HepG2 (cell line): ENCODE results near the gene ADSS1. TPM values are rescaled to one million over a fixed set of nuclear protein-coding genes. Genes with fewer than 3 reads are reported as not detected.

Experiments used
- EP300 ChIP-seq, 3 experiments: sonication (generic) in 1 of 3; formaldehyde crosslinking in 1 of 3; IDR thresholded peaks; 2 replicates each; pipeline versions ENCODE4 v1.5.1 to v1.6.1; 2011 to 2020; ENCODE audit warnings: low read depth in 2 of 3, low read length in 2 of 3, borderline replicate concordance in 1 of 3, improper control_type of control experiment in 1 of 3, mild to moderate bottlenecking in 1 of 3, missing genetic modification reagents in 1 of 3, moderate library complexity in 1 of 3
- GPN1 ChIP-seq: sonication (generic); formaldehyde crosslinking; IDR thresholded peaks from 2 replicates; pipeline ENCODE4 v1.5.1; 2020; ENCODE audit warnings: missing genetic modification reagents, borderline replicate concordance
- GTF3A ChIP-seq: sonication (generic); formaldehyde crosslinking; conservative IDR thresholded peaks from 2 replicates; pipeline ENCODE4 v1.4.0; 2020; ENCODE audit warnings: mild to moderate bottlenecking, missing genetic modification reagents
- HNRNPLL ChIP-seq: fragments of 200-400 bp; formaldehyde crosslinking; IDR thresholded peaks from 2 replicates; pipeline ENCODE4 v1.6.1; 2017; ENCODE audit warnings: mild to moderate bottlenecking, low read depth, low read length; ENCODE audit not compliant: poor library complexity, severe bottlenecking
- HOXA9 ChIP-seq: sonication (generic); formaldehyde crosslinking; IDR thresholded peaks from 2 replicates; pipeline ENCODE4 v1.8.1; 2022; ENCODE audit warnings: missing genetic modification reagents, mild to moderate bottlenecking, moderate library complexity, borderline replicate concordance
- KAT8 ChIP-seq: IDR thresholded peaks from 2 replicates; pipeline ENCODE4 v1.6.1; 2016; ENCODE audit warnings: missing genetic modification reagents, missing compliant biosample characterization
- KMT2B ChIP-seq: IDR thresholded peaks from 2 replicates; pipeline ENCODE4 v1.6.1; 2016; ENCODE audit warnings: missing genetic modification reagents, missing compliant biosample characterization
- MAFG ChIP-seq: sonication (generic); formaldehyde crosslinking; IDR thresholded peaks from 2 replicates; pipeline ENCODE4 v1.5.1; 2020; ENCODE audit warnings: mild to moderate bottlenecking, missing genetic modification reagents
- MED8 ChIP-seq: sonication (generic); formaldehyde crosslinking; IDR thresholded peaks from 2 replicates; pipeline ENCODE4 v1.8.1; 2023; ENCODE audit warnings: mild to moderate bottlenecking, missing genetic modification reagents; ENCODE audit not compliant: insufficient replicate concordance
- MTF2 ChIP-seq: sonication (generic); formaldehyde crosslinking; IDR thresholded peaks from 2 replicates; pipeline ENCODE4 v1.5.0; 2020; ENCODE audit warnings: missing genetic modification reagents, borderline replicate concordance
- PHB2 ChIP-seq: fragments of 450-650 bp; IDR thresholded peaks from 2 replicates; pipeline ENCODE4 v1.6.1; 2018; ENCODE audit not compliant: partially characterized antibody
- RORA ChIP-seq: sonication (generic); formaldehyde crosslinking; IDR thresholded peaks from 2 replicates; pipeline ENCODE4 v1.5.0; 2020; ENCODE audit warnings: mild to moderate bottlenecking, missing genetic modification reagents, moderate library complexity
- TGIF2 ChIP-seq: IDR thresholded peaks from 2 replicates; pipeline ENCODE4 v1.6.1; 2016; ENCODE audit warnings: control low read depth, missing compliant biosample characterization
- ZBTB42 ChIP-seq: sonication (generic); formaldehyde crosslinking; IDR thresholded peaks from 2 replicates; pipeline ENCODE4 v1.5.0; 2020; ENCODE audit warnings: mild to moderate bottlenecking, missing genetic modification reagents
- ZMYM3 ChIP-seq: sonication (generic); formaldehyde crosslinking; IDR thresholded peaks from 2 replicates; pipeline ENCODE4 v1.5.1; 2020; ENCODE audit warnings: mild to moderate bottlenecking, missing genetic modification reagents
- ZNF30 ChIP-seq: sonication (generic); formaldehyde crosslinking; IDR thresholded peaks from 2 replicates; pipeline ENCODE4 v1.5.0; 2020; ENCODE audit warnings: mild to moderate bottlenecking, missing genetic modification reagents
- ZNF331 ChIP-seq: sonication (generic); formaldehyde crosslinking; IDR thresholded peaks from 2 replicates; pipeline ENCODE4 v1.4.0; 2020; ENCODE audit warnings: missing genetic modification reagents
- ZNF616 ChIP-seq: sonication (generic); formaldehyde crosslinking; IDR thresholded peaks from 2 replicates; pipeline ENCODE4 v1.5.0; 2020; ENCODE audit warnings: low read depth, mild to moderate bottlenecking, missing genetic modification reagents
- ZNF776 ChIP-seq: sonication (generic); formaldehyde crosslinking; IDR thresholded peaks from 2 replicates; pipeline ENCODE4 v1.4.0; 2020; ENCODE audit warnings: mild to moderate bottlenecking, missing genetic modification reagents
- ZNF790 ChIP-seq: sonication (generic); formaldehyde crosslinking; IDR thresholded peaks from 2 replicates; pipeline ENCODE4 v1.8.0; 2022; ENCODE audit warnings: missing genetic modification reagents, mild to moderate bottlenecking, borderline replicate concordance
- polyA plus RNA-seq, 8 experiments: library from polyadenylated mRNA; depleted of rRNA in 3 of 8; stranded (reverse) in 7 of 8; unstranded in 1 of 8; fragments of >200 nt; fragmentation: Illumina TruSeq in 4 of 8; extraction: Trizol in 4 of 8; gene quantifications; 2 replicates each; pipeline versions ENCODE4 v1.2.1 to v1.2.3, GENCODE V29; 2011 to 2016; ENCODE audit warnings: low read depth in 4 of 8, missing spikeins in 1 of 8, mixed read lengths in 1 of 8; ENCODE audit not compliant: insufficient read depth in 1 of 8
- total RNA-seq, 5 experiments: library from RNA; depleted of rRNA; stranded (reverse); fragments of >200 nt; fragmentation: Illumina TruSeq; extraction: Trizol; gene quantifications; 2 replicates each; pipeline ENCODE4 v1.2.3, GENCODE V29; 2016; ENCODE audit warnings: low read depth in 1 of 5
- TF ChIP-seq, protein P1 (sequence below): sonication (generic); formaldehyde crosslinking; conservative IDR thresholded peaks from 2 replicates; pipeline ENCODE4 v1.4.0; 2020; ENCODE audit warnings: missing genetic modification reagents
- TF ChIP-seq, protein P2 (sequence below): sonication (generic); formaldehyde crosslinking; IDR thresholded peaks from 2 replicates; pipeline ENCODE4 v1.4.0; 2020; ENCODE audit warnings: mild to moderate bottlenecking, missing genetic modification reagents
- TF ChIP-seq, protein P3 (sequence below): sonication (generic); formaldehyde crosslinking; conservative IDR thresholded peaks from 2 replicates; pipeline ENCODE4 v1.8.1; 2023; ENCODE audit warnings: missing genetic modification reagents
- TF ChIP-seq, protein P4 (sequence below): sonication (generic); formaldehyde crosslinking; IDR thresholded peaks from 2 replicates; pipeline ENCODE4 v1.5.1; 2020; ENCODE audit warnings: mild to moderate bottlenecking, moderate library complexity, missing genetic modification reagents

Gene ADSS1
- total and polyA plus RNA-seq, 2 of the 13 experiments (the other 11 are each of a cell fraction or from before 2014, with no cell fraction given), result 1.0 to 36.7 TPM

DNA sequence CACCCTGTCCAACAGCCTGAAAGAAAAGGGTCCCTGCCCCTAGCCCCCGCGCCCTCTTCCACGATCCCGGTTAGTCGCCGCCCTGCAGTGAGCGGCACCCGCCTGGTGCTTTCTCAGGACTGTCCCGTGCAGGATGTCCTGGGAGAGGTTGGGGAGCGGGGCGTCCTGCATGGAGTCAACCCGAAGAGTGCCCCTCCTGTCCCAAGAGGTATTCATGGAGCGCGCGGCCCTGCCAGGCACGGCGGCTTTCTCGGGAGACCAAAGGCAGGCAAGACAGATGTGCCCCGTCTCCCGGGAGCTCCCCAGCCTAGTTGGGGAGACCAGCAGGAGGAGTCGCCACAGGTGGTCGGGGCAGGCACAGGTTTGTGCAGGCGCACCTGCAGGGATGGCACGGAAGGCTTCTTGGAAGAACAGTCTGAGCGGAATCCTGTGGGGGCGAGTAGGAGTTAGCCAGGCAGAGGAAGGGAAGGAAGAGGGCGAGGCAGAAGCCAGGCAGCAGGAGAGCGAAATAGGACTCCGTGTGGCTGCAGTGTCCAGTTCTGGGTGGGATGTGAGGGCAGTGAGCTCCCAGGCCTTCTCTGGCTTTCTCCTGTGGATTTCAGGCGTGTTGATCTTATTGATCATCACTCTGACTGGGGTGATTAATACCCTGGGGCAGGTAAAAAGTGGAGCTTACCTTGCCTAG, 29.6 kb downstream of the ADSS1 start (continued):
- TF ChIP-seq, protein P1, sequence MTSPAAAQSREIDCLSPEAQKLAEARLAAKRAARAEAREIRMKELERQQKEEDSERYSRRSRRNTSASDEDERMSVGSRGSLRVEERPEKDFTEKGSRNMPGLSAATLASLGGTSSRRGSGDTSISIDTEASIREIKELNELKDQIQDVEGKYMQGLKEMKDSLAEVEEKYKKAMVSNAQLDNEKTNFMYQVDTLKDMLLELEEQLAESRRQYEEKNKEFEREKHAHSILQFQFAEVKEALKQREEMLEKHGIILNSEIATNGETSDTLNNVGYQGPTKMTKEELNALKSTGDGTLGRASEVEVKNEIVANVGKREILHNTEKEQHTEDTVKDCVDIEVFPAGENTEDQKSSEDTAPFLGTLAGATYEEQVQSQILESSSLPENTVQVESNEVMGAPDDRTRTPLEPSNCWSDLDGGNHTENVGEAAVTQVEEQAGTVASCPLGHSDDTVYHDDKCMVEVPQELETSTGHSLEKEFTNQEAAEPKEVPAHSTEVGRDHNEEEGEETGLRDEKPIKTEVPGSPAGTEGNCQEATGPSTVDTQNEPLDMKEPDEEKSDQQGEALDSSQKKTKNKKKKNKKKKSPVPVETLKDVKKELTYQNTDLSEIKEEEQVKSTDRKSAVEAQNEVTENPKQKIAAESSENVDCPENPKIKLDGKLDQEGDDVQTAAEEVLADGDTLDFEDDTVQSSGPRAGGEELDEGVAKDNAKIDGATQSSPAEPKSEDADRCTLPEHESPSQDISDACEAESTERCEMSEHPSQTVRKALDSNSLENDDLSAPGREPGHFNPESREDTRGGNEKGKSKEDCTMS (CRISPR knock-in tag), result no peak
- TF ChIP-seq ZNF790 (CRISPR knock-in tag) (no peak; the same call in 1 of the 2 replicates), ZNF776 (CRISPR knock-in tag) (no peak), ZBTB42 (CRISPR knock-in tag) (no peak; the same call in 1 of the 2 replicates), RORA (no peak), ZMYM3 (CRISPR knock-in tag) (no peak), MAFG (CRISPR knock-in tag) (0 out of 2 replicates have a peak, but pooled peaks have one; percentile 41), EP300 (IDR thresholded peaks at IDR 0.05; ENCODE audit: low read depth in 2 of 2, low read length in 2 of 2) (no peak), EP300 (CRISPR knock-in tag; IDR thresholded peaks at IDR 0.05; ENCODE audit: borderline replicate concordance) (no peak), ZNF331 (CRISPR knock-in tag) (no peak), HOXA9 (CRISPR knock-in tag) (0 out of 2 replicates have a peak, but pooled peaks have one; percentile 6), MTF2 (CRISPR knock-in tag) (no peak), GPN1 (CRISPR knock-in tag) (no peak), KAT8 (CRISPR knock-in tag) (no peak), ZNF616 (CRISPR knock-in tag) (no peak), HNRNPLL (no peak), KMT2B (CRISPR knock-in tag) (no peak), GTF3A (CRISPR knock-in tag) (no peak), MED8 (CRISPR knock-in tag) (no peak), ZNF30 (CRISPR knock-in tag) (peak; percentile 28; the same call in 1 of the 2 replicates), TGIF2 (CRISPR knock-in tag) (0 out of 2 replicates have a peak, but pooled peaks have one; percentile 11), PHB2 (no peak)
- TF ChIP-seq, protein P2, sequence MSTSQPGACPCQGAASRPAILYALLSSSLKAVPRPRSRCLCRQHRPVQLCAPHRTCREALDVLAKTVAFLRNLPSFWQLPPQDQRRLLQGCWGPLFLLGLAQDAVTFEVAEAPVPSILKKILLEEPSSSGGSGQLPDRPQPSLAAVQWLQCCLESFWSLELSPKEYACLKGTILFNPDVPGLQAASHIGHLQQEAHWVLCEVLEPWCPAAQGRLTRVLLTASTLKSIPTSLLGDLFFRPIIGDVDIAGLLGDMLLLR (CRISPR knock-in tag), result no peak
- TF ChIP-seq, protein P3, sequence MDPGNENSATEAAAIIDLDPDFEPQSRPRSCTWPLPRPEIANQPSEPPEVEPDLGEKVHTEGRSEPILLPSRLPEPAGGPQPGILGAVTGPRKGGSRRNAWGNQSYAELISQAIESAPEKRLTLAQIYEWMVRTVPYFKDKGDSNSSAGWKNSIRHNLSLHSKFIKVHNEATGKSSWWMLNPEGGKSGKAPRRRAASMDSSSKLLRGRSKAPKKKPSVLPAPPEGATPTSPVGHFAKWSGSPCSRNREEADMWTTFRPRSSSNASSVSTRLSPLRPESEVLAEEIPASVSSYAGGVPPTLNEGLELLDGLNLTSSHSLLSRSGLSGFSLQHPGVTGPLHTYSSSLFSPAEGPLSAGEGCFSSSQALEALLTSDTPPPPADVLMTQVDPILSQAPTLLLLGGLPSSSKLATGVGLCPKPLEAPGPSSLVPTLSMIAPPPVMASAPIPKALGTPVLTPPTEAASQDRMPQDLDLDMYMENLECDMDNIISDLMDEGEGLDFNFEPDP, result 0 out of 2 replicates have a peak, but pooled peaks have one; percentile 96
- TF ChIP-seq, protein P4, sequence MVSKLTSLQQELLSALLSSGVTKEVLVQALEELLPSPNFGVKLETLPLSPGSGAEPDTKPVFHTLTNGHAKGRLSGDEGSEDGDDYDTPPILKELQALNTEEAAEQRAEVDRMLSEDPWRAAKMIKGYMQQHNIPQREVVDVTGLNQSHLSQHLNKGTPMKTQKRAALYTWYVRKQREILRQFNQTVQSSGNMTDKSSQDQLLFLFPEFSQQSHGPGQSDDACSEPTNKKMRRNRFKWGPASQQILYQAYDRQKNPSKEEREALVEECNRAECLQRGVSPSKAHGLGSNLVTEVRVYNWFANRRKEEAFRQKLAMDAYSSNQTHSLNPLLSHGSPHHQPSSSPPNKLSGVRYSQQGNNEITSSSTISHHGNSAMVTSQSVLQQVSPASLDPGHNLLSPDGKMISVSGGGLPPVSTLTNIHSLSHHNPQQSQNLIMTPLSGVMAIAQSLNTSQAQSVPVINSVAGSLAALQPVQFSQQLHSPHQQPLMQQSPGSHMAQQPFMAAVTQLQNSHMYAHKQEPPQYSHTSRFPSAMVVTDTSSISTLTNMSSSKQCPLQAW, result no peak; the same call in 1 of the 2 replicates
